Measurements from ENCODE around the gene C4BPA.

The C4BPA gene

DNA sequence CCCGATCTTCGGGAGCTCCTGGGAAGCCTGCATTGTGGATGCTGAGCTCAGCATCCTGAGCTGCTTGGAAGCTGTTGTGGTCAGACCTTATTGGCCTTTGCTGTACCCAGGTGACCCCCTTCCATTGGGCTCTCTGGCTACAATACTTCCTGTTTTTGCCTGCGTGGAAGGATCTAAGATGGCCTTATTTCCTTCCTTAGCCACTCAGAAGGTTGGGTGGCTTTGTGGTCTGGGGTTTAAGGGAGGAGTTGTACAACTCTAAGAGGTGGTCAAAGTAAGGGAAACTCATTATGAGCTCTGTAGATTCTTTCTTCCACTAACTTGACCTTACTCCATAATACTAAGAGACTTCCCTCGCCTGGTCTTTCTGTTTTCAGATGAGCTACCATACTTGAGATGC is 33.2 kb upstream of the C4BPA start:
- no peaks in the 10 kb centered on the region for H4K20me1 ChIP-seq (ENCODE audit: insufficient read depth, low read length)
- TF ChIP-seq EZH2phosphoT487 (IDR thresholded peaks at IDR 0.05; ENCODE audit: low read length), result no peak
- TF ChIP-seq EZH2 (optimal IDR thresholded peaks at IDR 0.05; ENCODE audit: low read depth, low read length), result no peak
- TF ChIP-seq, protein P1, sequence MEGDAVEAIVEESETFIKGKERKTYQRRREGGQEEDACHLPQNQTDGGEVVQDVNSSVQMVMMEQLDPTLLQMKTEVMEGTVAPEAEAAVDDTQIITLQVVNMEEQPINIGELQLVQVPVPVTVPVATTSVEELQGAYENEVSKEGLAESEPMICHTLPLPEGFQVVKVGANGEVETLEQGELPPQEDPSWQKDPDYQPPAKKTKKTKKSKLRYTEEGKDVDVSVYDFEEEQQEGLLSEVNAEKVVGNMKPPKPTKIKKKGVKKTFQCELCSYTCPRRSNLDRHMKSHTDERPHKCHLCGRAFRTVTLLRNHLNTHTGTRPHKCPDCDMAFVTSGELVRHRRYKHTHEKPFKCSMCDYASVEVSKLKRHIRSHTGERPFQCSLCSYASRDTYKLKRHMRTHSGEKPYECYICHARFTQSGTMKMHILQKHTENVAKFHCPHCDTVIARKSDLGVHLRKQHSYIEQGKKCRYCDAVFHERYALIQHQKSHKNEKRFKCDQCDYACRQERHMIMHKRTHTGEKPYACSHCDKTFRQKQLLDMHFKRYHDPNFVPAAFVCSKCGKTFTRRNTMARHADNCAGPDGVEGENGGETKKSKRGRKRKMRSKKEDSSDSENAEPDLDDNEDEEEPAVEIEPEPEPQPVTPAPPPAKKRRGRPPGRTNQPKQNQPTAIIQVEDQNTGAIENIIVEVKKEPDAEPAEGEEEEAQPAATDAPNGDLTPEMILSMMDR (IDR thresholded peaks at IDR 0.05; ENCODE audit: low read length), result no peak
- no peak overlapping the region for H3K27ac ChIP-seq (ENCODE audit: low read length)
- H3K4me1 ChIP-seq (ENCODE audit: low read length), result peaks cover 3% of the 10 kb centered on the region; the same call in 1 of the 2 replicates
- H3K27me3 ChIP-seq (replicated peaks; ENCODE audit: insufficient read depth, low read length), result no peaks in the 10 kb centered on the region
- no peak for DNase-seq
- H3K79me2 ChIP-seq (ENCODE audit: low read length), result no peaks in the 10 kb centered on the region
- H3K4me3 ChIP-seq (ENCODE audit: low read length), result no peak overlapping the region
- H3K9me3 ChIP-seq (replicated peaks; ENCODE audit: insufficient read depth, low read length), result no peaks in the 10 kb centered on the region
- no peak overlapping the region for H2AFZ ChIP-seq (ENCODE audit: low read length)
- H3F3A ChIP-seq (ENCODE audit: insufficient read depth, low read length), result no peaks in the 10 kb centered on the region
- H3K36me3 ChIP-seq (replicated peaks; ENCODE audit: insufficient read depth, low read length), result no peaks in the 10 kb centered on the region
- H3K9ac ChIP-seq (ENCODE audit: low read length), result no peak overlapping the region
- no peaks in the 10 kb centered on the region for H3K9me2 ChIP-seq (replicated peaks; ENCODE audit: insufficient read depth, low read length)
- no peak overlapping the region for H3K4me2 ChIP-seq (ENCODE audit: low read depth, low read length)

GRCh38 chr1:207071426-207071825 is 32.6 kb upstream of the C4BPA start:
- no peak overlapping the region for H3K4me3 ChIP-seq (ENCODE audit: low read length)
- H3K9ac ChIP-seq (ENCODE audit: low read length), result no peak overlapping the region
- H3K4me2 ChIP-seq (ENCODE audit: low read depth, low read length), result no peak overlapping the region
- H3K9me3 ChIP-seq (replicated peaks; ENCODE audit: insufficient read depth, low read length), result no peaks in the 10 kb centered on the region
- DNase-seq, result no peak
- no peak overlapping the region for H3K27ac ChIP-seq (ENCODE audit: low read length)
- H3K4me1 ChIP-seq (ENCODE audit: low read length), result peaks cover 3% of the 10 kb centered on the region; the same call in 1 of the 2 replicates
- H3F3A ChIP-seq (ENCODE audit: insufficient read depth, low read length), result no peaks in the 10 kb centered on the region
- H3K9me2 ChIP-seq (replicated peaks; ENCODE audit: insufficient read depth, low read length), result no peaks in the 10 kb centered on the region
- H3K79me2 ChIP-seq (ENCODE audit: low read length), result no peaks in the 10 kb centered on the region
- no peaks in the 10 kb centered on the region for H3K36me3 ChIP-seq (replicated peaks; ENCODE audit: insufficient read depth, low read length)
- no peaks in the 10 kb centered on the region for H4K20me1 ChIP-seq (ENCODE audit: insufficient read depth, low read length)
- no peak for TF ChIP-seq EZH2phosphoT487 (IDR thresholded peaks at IDR 0.05; ENCODE audit: low read length)
- TF ChIP-seq, protein P1 (IDR thresholded peaks at IDR 0.05; ENCODE audit: low read length), result no peak
- no peak for TF ChIP-seq EZH2 (optimal IDR thresholded peaks at IDR 0.05; ENCODE audit: low read depth, low read length)
- no peaks in the 10 kb centered on the region for H3K27me3 ChIP-seq (replicated peaks; ENCODE audit: insufficient read depth, low read length)
- no peak overlapping the region for H2AFZ ChIP-seq (ENCODE audit: low read length)

DNA sequence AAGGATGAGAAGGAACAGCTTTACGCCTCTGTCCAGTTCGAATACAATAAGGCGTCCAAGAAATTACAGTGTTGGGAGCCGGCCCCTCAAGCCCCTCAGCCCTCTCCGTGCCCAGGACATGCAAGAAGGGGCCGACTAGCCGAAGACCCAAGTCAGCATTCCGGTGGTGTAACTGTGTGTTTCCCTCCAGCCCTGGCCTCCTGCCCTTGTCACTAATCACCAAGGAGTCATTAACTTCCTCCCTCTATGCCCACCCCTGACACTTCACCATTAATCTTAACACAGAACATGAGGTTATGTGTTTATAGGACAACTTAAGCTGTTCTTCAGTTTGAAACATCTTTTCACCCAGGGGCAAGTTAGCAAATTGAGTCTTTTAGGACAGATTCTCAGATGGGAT is 31.8 kb upstream of the C4BPA start:
- Histone ChIP-seq H3K79me2 (ENCODE audit: low read length) (no peaks in the 10 kb centered on the region), H3K4me1 (ENCODE audit: low read length) (peaks cover 3% of the 10 kb centered on the region; the same call in 1 of the 2 replicates), H3K9me2 (replicated peaks; ENCODE audit: insufficient read depth, low read length) (no peaks in the 10 kb centered on the region), H3K4me2 (ENCODE audit: low read depth, low read length) (no peak overlapping the region), H4K20me1 (ENCODE audit: insufficient read depth, low read length) (no peaks in the 10 kb centered on the region), H3K36me3 (replicated peaks; ENCODE audit: insufficient read depth, low read length) (no peaks in the 10 kb centered on the region), H3F3A (ENCODE audit: insufficient read depth, low read length) (no peaks in the 10 kb centered on the region), H3K9me3 (replicated peaks; ENCODE audit: insufficient read depth, low read length) (no peaks in the 10 kb centered on the region), H3K27me3 (replicated peaks; ENCODE audit: insufficient read depth, low read length) (no peaks in the 10 kb centered on the region), H3K27ac (ENCODE audit: low read length) (no peak overlapping the region), H2AFZ (ENCODE audit: low read length) (no peak overlapping the region), H3K9ac (ENCODE audit: low read length) (no peak overlapping the region), H3K4me3 (ENCODE audit: low read length) (no peak overlapping the region)
- DNase-seq, result no peak
- TF ChIP-seq EZH2 (optimal IDR thresholded peaks at IDR 0.05; ENCODE audit: low read depth, low read length), result no peak
- no peak for TF ChIP-seq EZH2phosphoT487 (IDR thresholded peaks at IDR 0.05; ENCODE audit: low read length)
- TF ChIP-seq, protein P1 (IDR thresholded peaks at IDR 0.05; ENCODE audit: low read length), result no peak
